H9 (cell line): ENCODE results near the gene GDI1. TPM values are rescaled to one million over a fixed set of nuclear protein-coding genes. Genes with fewer than 3 reads are reported as not detected.
A peak's percentile ranks its signal among the peaks of the same experiment; 100 is the strongest.

ENCODE experiments used
- DNase-seq: peaks from one replicate; pipeline ENCODE4 v3.0.0-alpha.2; 2017
- H2AFZ ChIP-seq: one replicate; pipeline ENCODE4 v1.6.1; 2013; ENCODE audit warnings: mild to moderate bottlenecking, low read length, control low read depth, moderate library complexity
- H2AK5ac ChIP-seq: 2 replicates; pipeline ENCODE4 v1.6.1; 2013; ENCODE audit warnings: low read length, control low read depth, mixed read lengths; ENCODE audit not compliant: insufficient read length
- H2BK120ac ChIP-seq: one replicate; pipeline ENCODE4 v1.6.1; 2013; ENCODE audit warnings: low read depth, mild to moderate bottlenecking, low read length, control low read depth, inconsistent platforms; ENCODE audit not compliant: poor library complexity, severe bottlenecking
- H2BK12ac ChIP-seq: 2 replicates; pipeline ENCODE4 v1.6.1; 2013; ENCODE audit warnings: low read length, control low read depth, mixed read lengths, low read depth; ENCODE audit not compliant: insufficient read length
- H2BK15ac ChIP-seq: 2 replicates; pipeline ENCODE4 v1.6.1; 2013; ENCODE audit warnings: low read depth, low read length, control low read depth
- H2BK20ac ChIP-seq: one replicate; pipeline ENCODE4 v1.6.1; 2013; ENCODE audit warnings: low read depth, mild to moderate bottlenecking, low read length, control low read depth, inconsistent platforms; ENCODE audit not compliant: poor library complexity, severe bottlenecking
- H2BK5ac ChIP-seq: 2 replicates; pipeline ENCODE4 v1.6.1; 2013; ENCODE audit warnings: low read length, control low read depth, mixed read lengths; ENCODE audit not compliant: insufficient read length
- H3K14ac ChIP-seq: 2 replicates; pipeline ENCODE4 v1.6.1; 2013; ENCODE audit warnings: low read length, control low read depth; ENCODE audit not compliant: insufficient read depth
- H3K18ac ChIP-seq: 2 replicates; pipeline ENCODE4 v1.6.1; 2013; ENCODE audit warnings: low read depth, mild to moderate bottlenecking, mixed read lengths, low read length, control low read depth; ENCODE audit not compliant: insufficient read length
- H3K23ac ChIP-seq: 2 replicates; pipeline ENCODE4 v1.6.1; 2013; ENCODE audit warnings: low read length, control low read depth, mixed read lengths, low read depth; ENCODE audit not compliant: insufficient read length
- H3K23me2 ChIP-seq: 2 replicates; pipeline ENCODE4 v1.6.1; 2013; ENCODE audit warnings: low read depth, mild to moderate bottlenecking, mixed read lengths, low read length, control low read depth; ENCODE audit not compliant: insufficient read length, poor library complexity, severe bottlenecking
- H3K27ac ChIP-seq: 2 replicates; pipeline ENCODE4 v1.5.1; 2013; ENCODE audit warnings: low read length, control low read depth, mixed read lengths, low read depth; ENCODE audit not compliant: insufficient read length
- H3K27me3 ChIP-seq: 2 replicates; pipeline ENCODE4 v1.6.1; 2013; ENCODE audit warnings: low read length, control low read depth, inconsistent platforms; ENCODE audit not compliant: insufficient read depth
- H3K4ac ChIP-seq: 2 replicates; pipeline ENCODE4 v1.6.1; 2013; ENCODE audit warnings: low read depth, mild to moderate bottlenecking, control low read depth, inconsistent platforms, low read length, moderate library complexity
- H3K4me1 ChIP-seq: 2 replicates; pipeline ENCODE4 v1.6.1; 2013; ENCODE audit warnings: low read length, control low read depth, inconsistent platforms; ENCODE audit not compliant: insufficient read depth
- H3K4me2 ChIP-seq: 2 replicates; pipeline ENCODE4 v1.6.1; 2013; ENCODE audit warnings: low read length, control low read depth, mixed read lengths; ENCODE audit not compliant: insufficient read length, insufficient read depth
- H3K56ac ChIP-seq: 2 replicates; pipeline ENCODE4 v1.6.1; 2013; ENCODE audit warnings: low read depth, mild to moderate bottlenecking, mixed read lengths, low read length, control low read depth; ENCODE audit not compliant: insufficient read length
- H3K79me1 ChIP-seq: 2 replicates; pipeline ENCODE4 v1.6.1; 2013; ENCODE audit warnings: low read depth, mild to moderate bottlenecking, moderate library complexity, low read length, control low read depth, inconsistent platforms; ENCODE audit not compliant: insufficient read depth, poor library complexity, severe bottlenecking
- H3K79me2 ChIP-seq: 2 replicates; pipeline ENCODE4 v1.6.1; 2013; ENCODE audit warnings: low read length, control low read depth, inconsistent platforms; ENCODE audit not compliant: insufficient read depth
- H3K9ac ChIP-seq: 2 replicates; pipeline ENCODE4 v1.6.1; 2013; ENCODE audit warnings: low read length, control low read depth, mixed read lengths; ENCODE audit not compliant: insufficient read length; ENCODE audit errors: extremely low read depth
- H3K9me3 ChIP-seq: one replicate; pipeline ENCODE4 v1.6.1; 2013; ENCODE audit warnings: low read depth, low read length, inconsistent platforms; ENCODE audit not compliant: control insufficient read depth
- H3T11ph ChIP-seq: one replicate; pipeline ENCODE4 v1.6.1; 2013; ENCODE audit warnings: mild to moderate bottlenecking, low read length, control low read depth, inconsistent platforms
- H4K20me1 ChIP-seq: one replicate; pipeline ENCODE4 v1.6.1; 2013; ENCODE audit not compliant: control insufficient read depth, insufficient read length, insufficient read depth
- H4K5ac ChIP-seq: 2 replicates; pipeline ENCODE4 v1.6.1; 2013; ENCODE audit warnings: low read depth, mild to moderate bottlenecking, mixed read lengths, low read length, control low read depth; ENCODE audit not compliant: insufficient read length
- H4K8ac ChIP-seq: replicated peaks from 2 replicates; pipeline ENCODE4 v1.6.1; 2013; ENCODE audit warnings: low read length, control low read depth, mixed read lengths, low read depth; ENCODE audit not compliant: insufficient read length
- H4K91ac ChIP-seq: 2 replicates; pipeline ENCODE4 v1.6.1; 2013; ENCODE audit warnings: low read depth, mild to moderate bottlenecking, moderate library complexity, mixed read lengths, low read length, control low read depth; ENCODE audit not compliant: insufficient read length
- H3K27ac Mint-ChIP-seq, 3 experiments: 2 replicates in 2 of 3; 3 replicates in 1 of 3; pipeline ENCODE4 v1.8.0; 2020 to 2021; ENCODE audit warnings: mixed read lengths in 3 of 3, mild to moderate bottlenecking in 1 of 3, moderate library complexity in 1 of 3
- H3K27me3 Mint-ChIP-seq: 2 replicates; pipeline ENCODE4 v1.8.0; 2021; ENCODE audit warnings: low read depth, mild to moderate bottlenecking, moderate library complexity, mixed read lengths
- H3K36me3 Mint-ChIP-seq, 3 experiments: 2 replicates in 2 of 3; 3 replicates in 1 of 3; pipeline ENCODE4 v1.8.0; 2020 to 2021; ENCODE audit warnings: low read depth in 3 of 3, mixed read lengths in 3 of 3; ENCODE audit not compliant: insufficient read depth in 1 of 3
- H3K4me1 Mint-ChIP-seq, 2 experiments: 2 replicates each; pipeline ENCODE4 v1.8.0; 2020; ENCODE audit warnings: mixed read lengths in 2 of 2
- H3K4me3 Mint-ChIP-seq, 2 experiments: 2 replicates in 1 of 2; 3 replicates in 1 of 2; pipeline ENCODE4 v1.8.0; 2020 to 2021; ENCODE audit warnings: mild to moderate bottlenecking in 2 of 2, mixed read lengths in 2 of 2, moderate library complexity in 1 of 2
- H3K9me3 Mint-ChIP-seq, 2 experiments: 2 replicates in 1 of 2; 3 replicates in 1 of 2; pipeline ENCODE4 v1.8.0; 2020; ENCODE audit warnings: mild to moderate bottlenecking in 2 of 2, mixed read lengths in 2 of 2, moderate library complexity in 1 of 2
- CTCF ChIP-seq: fragments of 200-600 bp; sonication (generic); conservative IDR thresholded peaks from 3 replicates; pipeline ENCODE4 v1.8.0; 2021; ENCODE audit warnings: antibody characterized with exemption, mild to moderate bottlenecking
- WGBS: extraction: QIAGEN DNeasy Blood & Tissue Kit; methylation state at CpG from one replicate; pipeline ENCODE4 v1.1.7; 2013; ENCODE audit warnings: missing lambda C conversion rate, low lambda C conversion rate, mixed read lengths; ENCODE audit not compliant: insufficient read length; ENCODE audit errors: extremely low coverage; 5-methylcytosine and 5-hydroxymethylcytosine counted together
- total RNA-seq: library from RNA; stranded (reverse); gene quantifications from 2 replicates; pipeline ENCODE4 v1.2.1, GENCODE V29; 2021

Gene GDI1
- total RNA-seq, 1 experiment from 2014 or later, result 111 TPM

GRCh38 chrX:154428176-154429171 lies 8.5 kb upstream of the GDI1 start, which contains the start of gene ATP6AP1:
ATP6AP1 (plus strand) TSS chrX:154428677; CDS start chrX:154428693, 16 bp downstream.
- H3K27me3 ChIP-seq, result no peaks in the 10 kb centered on the region
- no peaks in the 10 kb centered on the region for H4K20me1 ChIP-seq
- no peak within 1 kb of the TSS for H4K5ac ChIP-seq
- H3T11ph ChIP-seq, result no peak within 1 kb of the TSS
- H2AFZ ChIP-seq, result no peak within 1 kb of the TSS
- H2BK5ac ChIP-seq, result no peak within 1 kb of the TSS
- H4K91ac ChIP-seq, result no peak within 1 kb of the TSS
- no peak within 1 kb of the TSS for H3K56ac ChIP-seq
- no peak within 1 kb of the TSS for H3K4ac ChIP-seq
- H3K79me1 ChIP-seq, result no peaks in the 10 kb centered on the region
- no peaks in the 10 kb centered on the region for H3K23me2 ChIP-seq
- peaks cover 7 to 20% of the 10 kb centered on the region in 2 experiments for H3K4me1 Mint-ChIP-seq
- no peaks in the 10 kb centered on the region for H3K79me2 ChIP-seq
- H3K27me3 Mint-ChIP-seq, result no peaks in the 10 kb centered on the region
- no peak within 1 kb of the TSS for H3K18ac ChIP-seq
- DNase-seq, result peak; percentile 92
- no peak for TF ChIP-seq CTCF
- no peak within 1 kb of the TSS for H3K27ac ChIP-seq
- no peak within 1 kb of the TSS; a peak in 1 of 7 replicates for H3K27ac Mint-ChIP-seq
- H2BK15ac ChIP-seq, result no peak within 1 kb of the TSS
- H3K9me3 Mint-ChIP-seq, result peaks cover 67 to 78% of the 10 kb centered on the region in 2 experiments
- H3K4me1 ChIP-seq, result no peaks in the 10 kb centered on the region
- WGBS, result no CpG with 5 or more reads among the region's 87 CpGs
- no peak within 1 kb of the TSS for H2BK120ac ChIP-seq
- no peak within 1 kb of the TSS for H3K9ac ChIP-seq
- no peak within 1 kb of the TSS for H2BK12ac ChIP-seq
- H3K14ac ChIP-seq, result no peak within 1 kb of the TSS; the same call in 1 of the 2 replicates
- H2BK20ac ChIP-seq, result no peak within 1 kb of the TSS
- H2AK5ac ChIP-seq, result no peak within 1 kb of the TSS
- peaks cover 10 to 32% (median 29%) of the 10 kb centered on the region in 3 experiments for H3K36me3 Mint-ChIP-seq
- no peak within 1 kb of the TSS for H4K8ac ChIP-seq
- H3K4me3 Mint-ChIP-seq, result peak within 1 kb of the TSS; percentile 72 to 81
- peak within 1 kb of the TSS; percentile 61 for H3K4me2 ChIP-seq
- peaks cover 32% of the 10 kb centered on the region for H3K9me3 ChIP-seq
- H3K23ac ChIP-seq, result no peak within 1 kb of the TSS
